Keratinocyte (primary cell): Measurements from ENCODE around the gene ARL6IP4. TPM values are rescaled to one million over a fixed set of nuclear protein-coding genes. Genes with fewer than 3 reads are reported as not detected.

ENCODE experiments used
- DNase-seq: peaks from one replicate; pipeline ENCODE4 v3.0.0-alpha.2; 2011; ENCODE audit warnings: low read depth, missing footprints, low spot score
- FAIRE-seq: peaks from 2 replicates; lab custom pipeline; 2011; peaks lifted over from hg19 to GRCh38; lab: Jason Lieb, UNC
- H2AFZ ChIP-seq: 2 replicates; pipeline ENCODE4 v1.6.0; 2012; ENCODE audit warnings: low read length, control low read depth, inconsistent platforms; ENCODE audit not compliant: control insufficient read depth
- H3K27ac ChIP-seq: 2 replicates; pipeline ENCODE4 v1.5.1; 2011; ENCODE audit warnings: low read length; ENCODE audit not compliant: control insufficient read depth, insufficient read depth
- H3K27me3 ChIP-seq: 3 replicates; pipeline ENCODE4 v1.6.0; 2011; ENCODE audit warnings: low read length; ENCODE audit not compliant: control insufficient read depth, insufficient read depth; ENCODE audit errors: extremely low read depth
- H3K36me3 ChIP-seq, 2 experiments: 2 replicates in 1 of 2; 3 replicates in 1 of 2; pipeline ENCODE4 v1.5.1; 2011; ENCODE audit warnings: low read length in 2 of 2, mild to moderate bottlenecking in 1 of 2; ENCODE audit not compliant: control insufficient read depth in 2 of 2, insufficient read depth in 2 of 2; ENCODE audit errors: extremely low read depth in 1 of 2
- H3K4me1 ChIP-seq: 3 replicates; pipeline ENCODE4 v1.5.1; 2011; ENCODE audit warnings: low read length; ENCODE audit not compliant: control insufficient read depth, insufficient read depth; ENCODE audit errors: extremely low read depth
- H3K4me2 ChIP-seq: 3 replicates; pipeline ENCODE4 v1.6.0; 2011; ENCODE audit warnings: low read depth, low read length; ENCODE audit not compliant: control insufficient read depth, insufficient read depth; ENCODE audit errors: extremely low read depth
- H3K4me3 ChIP-seq, 3 experiments: fragments of 200-600 bp in 1 of 3; sonication (generic) in 1 of 3; 2 replicates in 2 of 3; 3 replicates in 1 of 3; pipeline ENCODE4 v1.5.1; 2011 to 2016; ENCODE audit warnings: low read length in 3 of 3, mild to moderate bottlenecking in 3 of 3, control low read depth in 2 of 3, inconsistent platforms in 1 of 3, low read depth in 1 of 3, mixed read lengths in 1 of 3, mixed run types in 1 of 3, moderate library complexity in 1 of 3; ENCODE audit not compliant: control insufficient read depth in 2 of 3, insufficient read depth in 2 of 3; ENCODE audit errors: extremely low read depth in 1 of 3
- H3K79me2 ChIP-seq: 2 replicates; pipeline ENCODE4 v1.6.0; 2012; ENCODE audit warnings: low read length; ENCODE audit not compliant: control insufficient read depth, insufficient read depth
- H3K9ac ChIP-seq: 3 replicates; pipeline ENCODE4 v1.6.0; 2011; ENCODE audit warnings: low read length; ENCODE audit not compliant: control insufficient read depth, insufficient read depth; ENCODE audit errors: extremely low read depth
- H3K9me1 ChIP-seq: 3 replicates; pipeline ENCODE4 v1.6.0; 2011; ENCODE audit warnings: low read length; ENCODE audit not compliant: control insufficient read depth, insufficient read depth; ENCODE audit errors: extremely low read depth
- H3K9me3 ChIP-seq: 2 replicates; pipeline ENCODE4 v1.5.1; 2012; ENCODE audit warnings: low read depth, low read length; ENCODE audit not compliant: control insufficient read depth
- H4K20me1 ChIP-seq: 3 replicates; pipeline ENCODE4 v1.6.0; 2011; ENCODE audit warnings: low read length; ENCODE audit not compliant: control insufficient read depth, insufficient read depth; ENCODE audit errors: extremely low read depth
- EZH2 ChIP-seq: IDR thresholded peaks from one replicate; pipeline ENCODE4 v1.6.1; 2012; ENCODE audit warnings: inconsistent platforms, mild to moderate bottlenecking, low read length, moderate library complexity
- dilution Hi-C: fragments of 300-500 bp; cut with MboI; formaldehyde crosslinking; loops from one replicate; pipeline ENCODE4 v1.7.0; 2020; ENCODE audit warnings: low sequenced_read_pairs; ENCODE audit not compliant: extremely low pct_ligation_motif_present
- polyA plus RNA-seq, 5 experiments: library from polyadenylated mRNA; depleted of rRNA in 3 of 5; stranded (reverse) in 3 of 5; stranded (forward) in 1 of 5; unstranded in 1 of 5; fragments of >200 nt; gene quantifications; 1 replicate in 1 of 5; 2 replicates in 3 of 5; 3 replicates in 1 of 5; pipeline versions ENCODE4 v1.2.1 to v1.2.3, GENCODE V29; 2011 to 2012; ENCODE audit warnings: missing spikeins in 2 of 5, low read depth in 1 of 5, low replicate concordance in 1 of 5
- TF ChIP-seq, protein P1 (sequence below), 3 experiments: IDR thresholded peaks in 1 of 3; conservative IDR thresholded peaks in 1 of 3; optimal IDR thresholded peaks in 1 of 3; 2 replicates in 2 of 3; 3 replicates in 1 of 3; pipeline versions ENCODE3 to v1.5.1; 2011; ENCODE audit warnings: low read length in 3 of 3, mild to moderate bottlenecking in 3 of 3, moderate library complexity in 2 of 3, control low read depth in 1 of 3, inconsistent platforms in 1 of 3; ENCODE audit not compliant: insufficient read depth in 2 of 3; ENCODE audit errors: extremely low read depth in 1 of 3

Gene ARL6IP4
- polyA plus RNA-seq, 1 donor (not counting 4 experiments of a cell fraction or from before 2014, with no cell fraction given) = 144 TPM

DNA sequence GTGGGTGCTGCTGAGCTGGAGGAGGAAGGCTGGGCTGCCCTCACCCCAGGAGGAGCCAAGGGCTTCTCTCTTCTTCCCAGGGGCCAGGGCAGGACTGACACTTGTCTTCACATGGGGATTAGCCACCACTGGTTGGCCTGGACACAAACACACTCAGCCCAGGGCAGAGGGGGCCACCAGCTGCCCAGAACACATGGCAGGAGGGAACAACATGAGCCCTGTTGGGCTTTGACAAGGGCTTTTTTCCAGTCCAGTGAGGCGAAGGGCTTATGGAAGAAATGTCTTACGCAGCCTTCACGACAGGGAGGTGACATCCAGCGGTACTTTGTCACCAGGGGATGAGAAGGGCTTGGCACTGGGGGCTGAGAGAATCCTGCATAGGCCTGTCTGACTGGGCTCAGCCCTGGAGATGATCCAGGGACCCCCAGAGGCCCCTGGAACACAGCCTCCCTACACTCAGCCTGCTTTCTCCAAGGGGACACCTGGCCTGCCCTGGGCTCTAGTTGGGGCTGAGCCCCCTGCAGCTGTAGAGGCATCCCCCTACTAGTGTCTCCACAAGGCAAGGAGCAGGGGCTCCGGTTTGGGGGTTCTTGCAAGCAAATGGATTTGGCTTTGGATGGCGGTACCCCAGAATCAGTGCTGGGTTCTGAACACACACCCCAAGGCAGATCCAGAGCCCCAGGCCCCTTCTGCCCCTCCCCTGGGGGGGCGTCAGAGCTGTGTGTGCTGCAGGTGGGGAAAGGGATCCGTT is 18.9 kb downstream of the ARL6IP4 start:
- DNase-seq (no peak), FAIRE-seq (no peak)
- Histone ChIP-seq H2AFZ (no peak overlapping the region), H3K27me3 (no peaks in the 10 kb centered on the region), H3K9me3 (no peaks in the 10 kb centered on the region), H3K79me2 (no peaks in the 10 kb centered on the region), H4K20me1 (no peaks in the 10 kb centered on the region), H3K9ac (no peak overlapping the region), H3K4me3 (no peak overlapping the region), H3K36me3 (peaks cover 0 to 7% of the 10 kb centered on the region in 2 experiments), H3K9me1 (no peaks in the 10 kb centered on the region), H3K4me1 (no peaks in the 10 kb centered on the region), H3K4me2 (no peak overlapping the region), H3K27ac (no peak overlapping the region)
- no peak for TF ChIP-seq EZH2
- TF ChIP-seq, protein P1, sequence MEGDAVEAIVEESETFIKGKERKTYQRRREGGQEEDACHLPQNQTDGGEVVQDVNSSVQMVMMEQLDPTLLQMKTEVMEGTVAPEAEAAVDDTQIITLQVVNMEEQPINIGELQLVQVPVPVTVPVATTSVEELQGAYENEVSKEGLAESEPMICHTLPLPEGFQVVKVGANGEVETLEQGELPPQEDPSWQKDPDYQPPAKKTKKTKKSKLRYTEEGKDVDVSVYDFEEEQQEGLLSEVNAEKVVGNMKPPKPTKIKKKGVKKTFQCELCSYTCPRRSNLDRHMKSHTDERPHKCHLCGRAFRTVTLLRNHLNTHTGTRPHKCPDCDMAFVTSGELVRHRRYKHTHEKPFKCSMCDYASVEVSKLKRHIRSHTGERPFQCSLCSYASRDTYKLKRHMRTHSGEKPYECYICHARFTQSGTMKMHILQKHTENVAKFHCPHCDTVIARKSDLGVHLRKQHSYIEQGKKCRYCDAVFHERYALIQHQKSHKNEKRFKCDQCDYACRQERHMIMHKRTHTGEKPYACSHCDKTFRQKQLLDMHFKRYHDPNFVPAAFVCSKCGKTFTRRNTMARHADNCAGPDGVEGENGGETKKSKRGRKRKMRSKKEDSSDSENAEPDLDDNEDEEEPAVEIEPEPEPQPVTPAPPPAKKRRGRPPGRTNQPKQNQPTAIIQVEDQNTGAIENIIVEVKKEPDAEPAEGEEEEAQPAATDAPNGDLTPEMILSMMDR (optimal IDR thresholded peaks at IDR 0.05 in 1 of 3, IDR thresholded peaks at IDR 0.05 in 1 of 3, conservative IDR thresholded peaks at IDR 0.05 in 1 of 3; ENCODE audit: extremely low read depth in 1 of 3, insufficient read depth in 2 of 3, low read length in 3 of 3) = no peak
- dilution Hi-C loops = no loop called here

DNA sequence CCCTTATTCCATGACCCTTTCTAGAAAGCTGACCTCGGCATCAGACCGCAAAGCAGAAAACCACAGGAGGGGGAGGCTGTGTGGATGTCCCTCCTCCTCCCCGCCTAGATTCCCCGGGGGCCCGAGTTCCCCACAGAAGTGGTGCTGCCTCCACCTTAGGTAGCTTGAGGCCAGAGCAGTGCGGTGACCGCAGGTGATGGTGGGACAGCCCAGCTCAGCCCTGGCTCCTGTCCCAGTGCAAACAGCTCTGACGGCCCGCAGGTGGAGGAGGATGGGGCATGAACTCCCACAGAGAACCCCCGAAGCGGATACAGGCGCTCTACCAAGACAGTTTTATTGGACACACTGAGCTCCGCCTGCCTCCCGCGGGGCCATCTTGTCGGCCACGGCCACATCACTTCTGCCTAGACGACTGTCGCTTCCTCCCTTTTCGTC is 19.5 kb downstream of the ARL6IP4 start:
- TF ChIP-seq, protein P1 (optimal IDR thresholded peaks at IDR 0.05 in 1 of 3, IDR thresholded peaks at IDR 0.05 in 1 of 3, conservative IDR thresholded peaks at IDR 0.05 in 1 of 3; ENCODE audit: extremely low read depth in 1 of 3, insufficient read depth in 2 of 3, low read length in 3 of 3) = no peak
- TF ChIP-seq EZH2 = no peak
- Histone ChIP-seq H3K4me1 (no peaks in the 10 kb centered on the region), H2AFZ (no peak overlapping the region), H3K36me3 (peaks cover 0 to 6% of the 10 kb centered on the region in 2 experiments), H4K20me1 (no peaks in the 10 kb centered on the region), H3K27me3 (no peaks in the 10 kb centered on the region), H3K79me2 (no peaks in the 10 kb centered on the region), H3K9ac (no peak overlapping the region), H3K4me3 (no peak overlapping the region), H3K27ac (no peak overlapping the region), H3K9me1 (no peaks in the 10 kb centered on the region), H3K9me3 (no peaks in the 10 kb centered on the region), H3K4me2 (no peak overlapping the region)
- dilution Hi-C loops = no loop called here
- no peak for DNase-seq
- FAIRE-seq = no peak
